ENCODE data around the gene VPS52.

GRCh38 chr6:33276581-33276863, 4.8 kb upstream of the VPS52 start:
- TF ChIP-seq CTCF (IDR thresholded peaks at IDR 0.05 in 2 of 3, conservative IDR thresholded peaks at IDR 0.05 in 1 of 3; ENCODE audit: borderline replicate concordance in 1 of 3, insufficient read depth in 1 of 3, low read depth in 2 of 3, low read length in 2 of 3) = no peak
- no peak for TF ChIP-seq POLR2AphosphoS5 (IDR thresholded peaks at IDR 0.05; ENCODE audit: low read depth, low read length)
- no peak for TF ChIP-seq SP1 (IDR thresholded peaks at IDR 0.05; ENCODE audit: low read depth)
- no peak for TF ChIP-seq SIN3A (IDR thresholded peaks at IDR 0.05; ENCODE audit: low read depth)
- no peak for TF ChIP-seq POLR2A (IDR thresholded peaks at IDR 0.05; ENCODE audit: borderline replicate concordance, extremely low read depth, insufficient read depth, insufficient read length)
- TF ChIP-seq EGR1 (IDR thresholded peaks at IDR 0.05; ENCODE audit: low read depth) = no peak

Measured in HCT116 (cell line).